Heart right ventricle (tissue), 16 donors: ENCODE measurements around the gene CAD. TPM values are rescaled to one million over a fixed set of nuclear protein-coding genes. Genes with fewer than 3 reads are reported as not detected.

ENCODE experiments used
- ATAC-seq, 8 donors: fragments of 200-7000 bp; cut with Tn5 transposase; one replicate each; pipeline ENCODE4 v1.9.1; 2020; ENCODE audit warnings: mild to moderate bottlenecking in 8 of 8, moderate library complexity in 8 of 8, moderate number of reproducible peaks in 1 of 8
- DNase-seq, 2 donors: peaks; one replicate each; pipeline ENCODE4 v3.0.0-alpha.2; 2020
- H3K27ac ChIP-seq, 10 donors: fragments of 200-600 bp; sonication (generic) in 2 of 10; one replicate each; pipeline versions ENCODE4 v1.5.0 to v1.8.0; 2020 to 2022; ENCODE audit warnings: mild to moderate bottlenecking in 3 of 10
- H3K27me3 ChIP-seq, 7 donors: fragments of 200-600 bp; one replicate each; pipeline ENCODE4 v1.8.0; 2021 to 2022; ENCODE audit warnings: mild to moderate bottlenecking in 2 of 7
- H3K36me3 ChIP-seq, 9 donors: fragments of 200-600 bp; sonication (generic) in 1 of 9; one replicate each; pipeline versions ENCODE4 v1.5.0 to v1.8.0; 2020 to 2022; ENCODE audit warnings: mild to moderate bottlenecking in 2 of 9
- H3K4me1 ChIP-seq, 9 donors: fragments of 200-600 bp; sonication (generic) in 1 of 9; one replicate each; pipeline versions ENCODE4 v1.5.0 to v1.8.0; 2020 to 2022; ENCODE audit warnings: mild to moderate bottlenecking in 4 of 9
- H3K4me3 ChIP-seq, 10 donors: fragments of 200-600 bp; sonication (generic) in 2 of 10; one replicate each; pipeline versions ENCODE4 v1.5.0 to v1.8.0; 2020 to 2022; ENCODE audit warnings: mild to moderate bottlenecking in 7 of 10, moderate library complexity in 2 of 10
- H3K9me3 ChIP-seq, 11 donors: fragments of 200-600 bp in 10 of 11; sonication (generic) in 2 of 11; one replicate each; pipeline versions ENCODE4 v1.5.0 to v1.8.0; 2013 to 2022; ENCODE audit warnings: mild to moderate bottlenecking in 2 of 11, control low read depth in 1 of 11, moderate library complexity in 1 of 11
- CTCF ChIP-seq, 9 donors: fragments of 200-600 bp; sonication (generic) in 2 of 9; IDR thresholded peaks; one replicate each; pipeline versions ENCODE4 v1.5.0 to v1.8.0; 2021 to 2022; ENCODE audit warnings: antibody characterized with exemption in 9 of 9, mild to moderate bottlenecking in 5 of 9, moderate library complexity in 1 of 9
- WGBS, 2 donors: extraction: QIAGEN DNeasy Blood & Tissue Kit; methylation state at CpG; one replicate each; pipeline ENCODE4 v1.1.7; 2013; ENCODE audit warnings: inconsistent platforms in 1 of 2; 5-methylcytosine and 5-hydroxymethylcytosine counted together
- intact Hi-C, 10 donors: fragments of 100-400 bp; cut with DNase I; formaldehyde crosslinking; loops; one replicate each; pipeline versions ENCODE4 v1.11.1 to v1.14.2; 2022
- polyA plus RNA-seq, 2 donors: library from polyadenylated mRNA; stranded (reverse); fragments of 200-250 nt; gene quantifications; one replicate each; pipeline ENCODE4 v1.2.3, GENCODE V29; 2013
- total RNA-seq, 10 donors: library from RNA; stranded (reverse); fragmentation: NEBNext Ultra II Directional in 3 of 10; extraction: Animal tissue kit (Norgen Biotek cat#: 25700) in 3 of 10; gene quantifications; one replicate each; pipeline versions ENCODE4 v1.2.1 to v1.2.4, GENCODE V29; 2021 to 2023
- donor health status: Arrhythmogenic right ventricular cardiomyopathy.
- donor health status: ischemic (EF 13 %, LVEDD 7.1; RV severe dilation, severe dysfunction).
- donor health status: healthy with polysubstance abuse.
- donor health status: DM: no; HTN: yes; CAD: no.
- donor health status: DM: no; HTN: no; CAD: no.
- donor health status: ischemic (EF 25% LVEDD 6.9; RV normal size, moderate dysfunction).
- donor health status: ischemic (EF 25% LVEDD 5.7; RV mildly dilated, moderate dysfunction).
- donor health status: healthy.
- donor health status: DM: yes; HTN: yes; CAD: no.
- donor health status: Ischemic cardiomyopathy.
- donor health status: ischemic (EF 35%, LVEDD 5.7; RV mildly dilated, moderate dysfunction).
- donor health status: nonischemic (EF 11% LVEDD 7.7; RV severe dilation, severe dysfunction).
- donor health status: DM: yes; HTN: yes; CAD: no.
- donor health status: PGD.
- donor health status: ischemic (EF 29% LVEDD 5.4; RV normal size, mild dysfunction).
- donor health status: nonischemic (EF 23%, LVEDD 6.1; RV moderate dilation, normal function).

Gene CAD
- total and polyA plus RNA-seq, 12 donors, result 6.1 to 10.6 (median 7.6) TPM

- intact Hi-C loops, result loop anchor here in 8 of 10 donors (1.0 to 10.0 kb wide), 9 partner anchors 21 to 320 kb away; no protein-coding TSS in a partner anchor
- peak; percentile 75 to 91 (median 88) for ATAC-seq
- Histone ChIP-seq H3K9me3 (no peaks in the 10 kb centered on the region), H3K27me3 (peaks cover 0 to 15% (median 4%) of the 10 kb centered on the region in 7 donors), H3K4me3 (peak within 1 kb of the TSS; percentile 30 to 69 (median 56)), H3K4me1 (peaks cover 0 to 32% (median 18%) of the 10 kb centered on the region in 9 donors), H3K27ac (peak within 1 kb of the TSS; percentile 85 to 97 (median 92)), H3K36me3 (no peaks in the 10 kb centered on the region)
- DNase-seq, result peak in 1 of 2 donors; percentile 63
- 27 to 36% methylated on average over 5 of the region's 5 CpGs for WGBS, 2 donors
- no peak for TF ChIP-seq CTCF (IDR thresholded peaks at IDR 0.05)
Observed at GRCh38 chr2:27281855-27282559, 64.8 kb downstream of the CAD start, which contains the start of gene TRIM54. TRIM54 (plus strand) TSS chr2:27282429; CDS start chr2:27282732, 303 bp downstream.

- intact Hi-C loops, result loop anchor here in 7 of 10 donors (1.0 to 10.0 kb wide), 7 partner anchors 21 to 321 kb away; no protein-coding TSS in a partner anchor
Observed at GRCh38 chr2:27282892-27283291, 65.7 kb downstream of the CAD start.

GRCh38 chr2:27284996-27285395 is 67.8 kb downstream of the CAD start:
- Histone ChIP-seq H3K36me3 (no peaks in the 10 kb centered on the region), H3K27me3 (peaks cover 0 to 7% (median 4%) of the 10 kb centered on the region in 7 donors), H3K9me3 (no peaks in the 10 kb centered on the region), H3K4me3 (peak overlapping the region in 9 of 10 donors; percentile 45 to 69 (median 61)), H3K4me1 (peaks cover 0 to 56% (median 23%) of the 10 kb centered on the region in 9 donors), H3K27ac (peak overlapping the region in 5 of 10 donors; percentile 24 to 97 (median 95))
- WGBS, 2 donors, result 70 to 83% methylated on average over 1 of the region's 1 CpG
- TF ChIP-seq CTCF (IDR thresholded peaks at IDR 0.05), result no peak
- DNase-seq (no peak), ATAC-seq (no peak)
- intact Hi-C loops, result loop anchor here in 6 of 10 donors (5.0 to 10.0 kb wide), 5 partner anchors 38 to 323 kb away; no protein-coding TSS in a partner anchor

More at GRCh38 chr2:27282892-27283291, 65.7 kb downstream of the CAD start:
- no peak for TF ChIP-seq CTCF (IDR thresholded peaks at IDR 0.05)
- H3K4me1 ChIP-seq, result peaks cover 0 to 41% (median 23%) of the 10 kb centered on the region in 9 donors
- H3K27me3 ChIP-seq, result peaks cover 0 to 7% (median 4%) of the 10 kb centered on the region in 7 donors
- no peak for DNase-seq
- H3K4me3 ChIP-seq, result peak overlapping the region; percentile 30 to 69 (median 56)
- ATAC-seq, result peak; percentile 38 to 80 (median 72)
- H3K36me3 ChIP-seq, result no peaks in the 10 kb centered on the region
- no peaks in the 10 kb centered on the region for H3K9me3 ChIP-seq
- peak overlapping the region; percentile 85 to 97 (median 92) for H3K27ac ChIP-seq
- WGBS, 2 donors, result 18 to 19% methylated on average over 5 of the region's 5 CpGs

- WGBS, 2 donors, result 44 to 65% methylated on average over 6 of the region's 6 CpGs
- DNase-seq, result no peak
- peak overlapping the region in 8 of 10 donors; percentile 45 to 69 (median 62) for H3K4me3 ChIP-seq
- peaks cover 0 to 56% (median 19%) of the 10 kb centered on the region in 9 donors for H3K4me1 ChIP-seq
- peak overlapping the region in 2 of 10 donors; percentile 96 to 97 for H3K27ac ChIP-seq
- ATAC-seq, result no peak
- intact Hi-C loops, result loop anchor here in 3 of 10 donors (10.0 kb wide), 2 partner anchors 111 to 321 kb away; no protein-coding TSS in a partner anchor
- TF ChIP-seq CTCF (IDR thresholded peaks at IDR 0.05), result no peak
- H3K27me3 ChIP-seq, result peaks cover 0 to 7% (median 4%) of the 10 kb centered on the region in 7 donors
- no peaks in the 10 kb centered on the region for H3K9me3 ChIP-seq
- no peaks in the 10 kb centered on the region for H3K36me3 ChIP-seq
Observed at GRCh38 chr2:27285481-27285880, 68.3 kb downstream of the CAD start.
